Upper lobe of right lung (tissue), 1 donor: ENCODE results near the gene TCF23. TPM values are rescaled to one million over a fixed set of nuclear protein-coding genes. Genes with fewer than 3 reads are reported as not detected.

Source experiments
- ATAC-seq: fragments of 200-7000 bp; cut with Tn5 transposase; one replicate; pipeline ENCODE4 v1.9.1; 2020; ENCODE audit warnings: mild to moderate bottlenecking, moderate library complexity
- DNase-seq: peaks from one replicate; pipeline ENCODE4 v3.0.0-alpha.2; 2020
- H3K27ac ChIP-seq: fragments of 200-600 bp; one replicate; pipeline ENCODE4 v1.8.0; 2022
- H3K27me3 ChIP-seq: fragments of 200-600 bp; one replicate; pipeline ENCODE4 v1.8.0; 2022; ENCODE audit warnings: mild to moderate bottlenecking
- H3K36me3 ChIP-seq: fragments of 200-600 bp; one replicate; pipeline ENCODE4 v1.8.0; 2022
- H3K4me1 ChIP-seq: fragments of 200-600 bp; one replicate; pipeline ENCODE4 v1.8.0; 2022
- H3K4me3 ChIP-seq: fragments of 200-600 bp; one replicate; pipeline ENCODE4 v1.8.0; 2022; ENCODE audit warnings: mild to moderate bottlenecking
- H3K9me3 ChIP-seq: fragments of 200-600 bp; one replicate; pipeline ENCODE4 v1.8.0; 2022
- CTCF ChIP-seq: fragments of 200-600 bp; IDR thresholded peaks from one replicate; pipeline ENCODE4 v1.8.0; 2022; ENCODE audit warnings: antibody characterized with exemption
- intact Hi-C: fragments of 100-400 bp; cut with DNase I; formaldehyde crosslinking; loops from one replicate; pipeline ENCODE4 v1.11.0; 2022
- total RNA-seq: library from RNA; stranded (reverse); fragmentation: NEBNext Ultra II Directional; extraction: Animal tissue kit (Norgen Biotek cat#: 25700); gene quantifications from one replicate; pipeline ENCODE4 v1.2.1, GENCODE V29; 2021
- donor health status: DM: no; HTN: yes; CAD: no; lungs with severe emphysema.

The TCF23 gene
- total RNA-seq, 1 donor from 2014 or later: not detected

- no peaks in the 10 kb centered on the region for H3K36me3 ChIP-seq
- H3K4me1 ChIP-seq: peaks cover 10% of the 10 kb centered on the region
- no peaks in the 10 kb centered on the region for H3K27me3 ChIP-seq
- no peak overlapping the region for H3K4me3 ChIP-seq
- DNase-seq (no peak), ATAC-seq (no peak)
- intact Hi-C loops: no loop called here
- H3K27ac ChIP-seq: no peak overlapping the region
- H3K9me3 ChIP-seq: no peaks in the 10 kb centered on the region
- TF ChIP-seq CTCF: no peak
Measured at GRCh38 chr2:27177441-27178351, 28.9 kb downstream of the TCF23 start.

GRCh38 chr2:27178469-27178868, 29.7 kb downstream of the TCF23 start:
- intact Hi-C loops: no loop called here
- H3K36me3 ChIP-seq: no peaks in the 10 kb centered on the region
- ATAC-seq (no peak), DNase-seq (no peak)
- no peak overlapping the region for H3K27ac ChIP-seq
- no peaks in the 10 kb centered on the region for H3K27me3 ChIP-seq
- H3K4me3 ChIP-seq: no peak overlapping the region
- H3K9me3 ChIP-seq: no peaks in the 10 kb centered on the region
- TF ChIP-seq CTCF: no peak
- H3K4me1 ChIP-seq: peaks cover 10% of the 10 kb centered on the region

GRCh38 chr2:27179344-27180000, 30.7 kb downstream of the TCF23 start:
- ATAC-seq: no peak
- H3K27me3 ChIP-seq: no peaks in the 10 kb centered on the region
- H3K4me1 ChIP-seq: peaks cover 14% of the 10 kb centered on the region
- no peaks in the 10 kb centered on the region for H3K36me3 ChIP-seq
- H3K9me3 ChIP-seq: no peaks in the 10 kb centered on the region
- no peak for TF ChIP-seq CTCF
- no peak overlapping the region for H3K27ac ChIP-seq
- H3K4me3 ChIP-seq: no peak overlapping the region
- intact Hi-C loops: no loop called here
- DNase-seq: no peak

DNA sequence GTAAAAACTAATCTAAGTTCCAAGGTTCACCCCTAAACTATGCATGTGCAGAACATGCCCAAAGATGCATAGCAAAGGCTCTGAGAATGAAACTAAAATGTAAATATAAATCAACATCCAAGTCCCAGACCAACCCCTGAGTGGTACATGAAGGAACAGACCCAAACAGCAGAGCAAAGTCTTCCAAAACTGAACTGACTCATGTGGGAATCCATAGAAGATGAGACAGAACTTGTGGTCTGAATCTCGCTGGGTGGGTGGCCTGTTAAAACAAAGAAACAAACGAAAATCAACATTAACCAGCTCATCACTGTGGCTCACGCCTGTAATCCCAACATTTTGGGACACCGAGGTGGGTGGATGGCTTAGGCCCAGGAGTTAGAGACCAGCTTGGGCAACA, 33.5 kb downstream of the TCF23 start:
- TF ChIP-seq CTCF: no peak
- Histone ChIP-seq H3K4me1 (peaks cover 11% of the 10 kb centered on the region), H3K4me3 (no peak overlapping the region), H3K27ac (no peak overlapping the region), H3K27me3 (no peaks in the 10 kb centered on the region), H3K9me3 (no peaks in the 10 kb centered on the region), H3K36me3 (no peaks in the 10 kb centered on the region)
- intact Hi-C loops: no loop called here
- ATAC-seq: no peak
- no peak for DNase-seq

DNA sequence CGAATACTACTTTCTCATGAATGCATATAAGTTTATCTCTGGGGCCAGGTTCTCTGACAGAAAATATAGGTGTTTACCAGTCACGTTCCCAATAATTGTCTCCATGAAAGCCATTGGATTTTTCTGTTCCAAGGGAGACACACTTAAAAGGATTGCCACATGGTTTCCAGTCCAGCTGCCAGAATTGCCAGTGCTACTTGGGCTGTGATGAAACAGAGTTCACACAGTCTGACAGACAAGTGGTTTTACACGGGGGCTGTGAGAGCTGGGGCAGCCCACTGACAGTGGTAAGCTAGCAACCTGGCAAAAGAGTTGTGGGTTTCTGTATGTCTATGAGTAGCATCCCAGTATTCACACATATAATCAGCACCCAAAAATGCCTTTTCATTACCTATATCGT, 35.3 kb downstream of the TCF23 start:
- Histone ChIP-seq H3K27ac (peak overlapping the region; percentile 73), H3K36me3 (no peaks in the 10 kb centered on the region), H3K27me3 (no peaks in the 10 kb centered on the region), H3K4me3 (no peak overlapping the region), H3K9me3 (no peaks in the 10 kb centered on the region), H3K4me1 (peaks cover 11% of the 10 kb centered on the region)
- intact Hi-C loops: no loop called here
- ATAC-seq (no peak), DNase-seq (no peak)
- TF ChIP-seq CTCF: no peak
